SW480 (cell line): ENCODE data around the gene ZNF331.
A peak's percentile ranks its signal among the peaks of the same experiment; 100 is the strongest.
"Not testable (repeated sequence)": the region's sequence is repeated elsewhere in the genome, so short reads cannot be mapped to it uniquely, and the experiment has no call there.

Experiments
- DNase-seq: peaks from one replicate; pipeline ENCODE4 v3.0.0-alpha.2; 2016; ENCODE audit warnings: low spot score

Gene ZNF331

DNA sequence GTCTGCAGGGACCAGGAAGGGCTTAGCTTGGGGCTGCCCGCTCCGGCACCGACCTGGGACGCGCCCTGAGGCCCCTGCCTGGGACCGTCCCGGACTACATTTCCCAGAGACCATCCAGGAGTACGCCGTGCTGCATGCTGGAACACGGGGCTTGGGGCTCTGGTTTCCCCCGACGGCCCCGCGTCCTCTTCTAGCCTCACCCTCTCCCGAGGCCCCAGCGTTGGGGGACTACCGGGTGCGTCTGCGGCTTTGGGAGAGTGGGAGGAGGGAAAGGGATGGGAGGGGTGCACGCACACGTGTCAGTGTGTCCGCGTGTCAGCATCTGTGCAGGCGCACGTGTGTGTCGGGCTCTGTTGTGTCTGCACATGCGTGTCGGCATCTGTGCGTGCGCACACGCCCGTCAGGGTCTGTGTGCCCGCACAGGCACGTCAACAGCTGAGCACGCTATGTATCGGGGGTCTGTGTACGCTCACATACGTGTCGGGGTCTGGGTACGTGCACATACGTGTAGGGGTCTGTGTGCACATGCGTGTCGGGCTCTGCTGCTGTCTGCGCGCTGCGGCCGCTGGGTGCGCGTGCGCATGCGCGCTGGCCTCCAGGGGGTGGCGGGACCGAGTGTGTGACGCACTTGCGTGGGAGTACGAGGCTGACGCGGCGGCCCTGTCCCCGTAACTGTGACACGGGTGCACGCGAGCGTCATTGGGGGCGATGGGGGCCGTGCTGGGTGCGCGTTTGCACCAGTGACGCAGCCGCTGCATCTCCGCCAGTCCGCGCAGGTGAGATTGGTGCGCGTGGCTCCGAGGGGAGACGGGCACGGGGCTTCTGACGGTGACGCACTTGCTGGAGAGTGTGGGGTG, at the start of gene ZNF331:
Gene ZNF331 (plus strand): TSS at position 625 of the 857 bp plus-strand sequence. CDS start 31,232 bp downstream, outside the sequence.
- DNase-seq = no peak

GRCh38 chr19:53492153-53492552, 45.8 kb upstream of the ZNF331 start:
- no peak for DNase-seq

- not testable (repeated sequence) for DNase-seq
Observed at GRCh38 chr19:53497311-53498023, 40.5 kb upstream of the ZNF331 start.

DNA sequence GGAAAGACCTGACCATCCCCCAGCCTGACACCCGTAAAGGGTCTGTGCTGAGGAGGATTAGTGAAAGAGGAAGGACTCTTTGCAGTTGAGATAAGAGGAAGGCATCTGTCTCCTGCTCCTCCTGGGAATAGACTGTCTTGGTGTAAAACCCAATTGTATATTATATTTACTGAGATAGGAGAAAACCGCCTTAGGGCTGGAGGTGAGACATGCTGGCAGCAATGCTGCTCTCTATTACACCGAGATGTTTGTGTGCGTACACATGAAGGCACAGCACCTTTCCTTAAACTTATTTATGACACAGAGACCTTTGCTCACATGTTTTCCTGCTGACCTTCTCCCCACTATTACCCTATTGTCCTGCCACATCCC, 39.9 kb upstream of the ZNF331 start:
- DNase-seq = not testable (repeated sequence)

- not testable (repeated sequence) for DNase-seq
Observed at GRCh38 chr19:53503151-53503550, 34.8 kb upstream of the ZNF331 start.

DNA sequence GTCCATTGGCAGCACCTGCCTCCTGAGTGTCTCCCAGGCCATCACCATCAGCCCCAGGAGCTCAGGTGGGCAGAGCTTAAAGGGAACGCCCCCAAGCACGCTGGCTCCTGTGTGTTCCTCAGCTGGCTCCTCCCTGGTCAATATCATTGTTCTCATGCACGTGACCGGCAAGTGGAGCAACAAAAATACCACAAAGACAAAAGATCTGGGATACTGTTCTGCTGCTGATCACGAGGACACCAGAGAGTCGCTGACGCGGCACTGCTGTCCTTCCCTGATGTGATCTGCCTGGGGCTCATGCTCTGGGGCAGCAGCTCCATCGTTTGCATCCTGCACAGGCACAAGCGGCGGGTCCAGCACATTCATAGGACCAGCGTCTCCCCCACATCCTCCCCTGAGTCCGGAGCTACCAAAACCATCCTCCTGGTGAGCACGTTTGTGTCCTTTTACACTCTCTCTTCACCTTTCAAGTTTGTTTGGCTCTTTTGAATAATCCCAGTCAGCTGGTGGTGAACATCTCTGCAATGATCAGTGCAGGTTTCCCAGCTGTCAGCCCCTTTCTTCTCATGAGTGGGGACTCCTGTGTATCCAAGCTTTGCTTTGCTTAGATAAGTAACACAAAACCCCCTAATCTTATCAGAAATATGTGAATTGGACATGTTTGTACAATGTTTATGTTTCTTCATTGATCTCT, 34.1 kb upstream of the ZNF331 start:
- DNase-seq = not testable (repeated sequence)

DNA sequence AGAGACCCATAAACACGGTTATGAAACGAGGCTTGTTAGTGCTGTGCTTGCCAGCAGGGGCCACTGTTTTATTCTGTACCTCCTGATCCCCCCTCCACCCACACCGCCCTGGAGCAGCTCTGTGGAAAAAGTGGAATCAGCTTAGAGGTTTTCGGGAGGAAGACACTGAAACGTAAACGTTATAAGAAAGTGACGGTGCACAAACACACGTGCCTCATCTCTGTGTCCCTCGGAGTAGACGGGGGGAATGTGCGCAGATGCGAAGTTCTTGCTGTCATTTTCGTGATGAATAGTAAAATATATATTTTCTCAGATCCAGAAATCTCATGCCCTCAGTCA, 33.6 kb upstream of the ZNF331 start:
- DNase-seq = not testable (repeated sequence)

DNA sequence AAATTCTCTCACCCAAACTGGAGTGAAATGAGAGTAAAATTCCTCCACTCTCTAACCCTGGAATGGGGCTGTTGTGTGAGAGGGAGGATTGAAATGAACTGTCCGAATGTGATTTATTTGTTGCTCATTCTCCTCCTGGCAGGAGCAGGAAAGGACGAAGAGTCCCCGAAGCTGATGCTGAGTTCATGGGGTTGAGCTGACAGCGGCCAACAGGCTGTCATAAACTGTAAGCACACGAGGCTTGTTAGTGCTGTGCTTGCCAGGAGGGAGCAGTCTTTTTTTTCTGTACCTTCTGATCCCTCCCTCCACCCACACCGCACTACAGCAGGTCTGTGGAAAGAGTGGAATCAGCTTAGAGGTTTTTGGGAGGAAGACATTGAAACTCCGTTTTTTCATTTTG, 33.1 kb upstream of the ZNF331 start:
- DNase-seq = no peak

- no peak for DNase-seq
Observed at GRCh38 chr19:53506728-53507127, 31.2 kb upstream of the ZNF331 start.

GRCh38 chr19:53507523-53508442, 30.2 kb upstream of the ZNF331 start:
- no peak for DNase-seq

DNA sequence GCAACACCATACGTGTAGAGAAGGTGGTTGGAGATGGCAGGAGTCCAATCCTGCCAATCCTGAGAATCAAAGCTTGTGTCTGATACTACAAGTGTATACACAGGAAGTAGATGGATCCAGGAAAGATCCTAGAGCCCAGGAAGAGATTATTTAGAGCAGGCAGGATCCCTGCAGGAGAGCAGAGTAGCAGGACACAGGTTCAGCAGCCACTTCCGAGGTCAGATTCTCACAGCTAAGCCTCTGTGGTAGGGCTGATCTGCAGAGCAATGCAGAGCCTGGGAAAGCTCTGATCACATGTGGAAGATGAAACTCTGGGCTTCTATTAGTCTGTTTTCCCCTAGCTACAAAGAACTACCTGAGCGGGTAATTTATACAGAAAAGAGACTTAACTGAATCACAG, 28.5 kb upstream of the ZNF331 start:
- DNase-seq = no peak

DNA sequence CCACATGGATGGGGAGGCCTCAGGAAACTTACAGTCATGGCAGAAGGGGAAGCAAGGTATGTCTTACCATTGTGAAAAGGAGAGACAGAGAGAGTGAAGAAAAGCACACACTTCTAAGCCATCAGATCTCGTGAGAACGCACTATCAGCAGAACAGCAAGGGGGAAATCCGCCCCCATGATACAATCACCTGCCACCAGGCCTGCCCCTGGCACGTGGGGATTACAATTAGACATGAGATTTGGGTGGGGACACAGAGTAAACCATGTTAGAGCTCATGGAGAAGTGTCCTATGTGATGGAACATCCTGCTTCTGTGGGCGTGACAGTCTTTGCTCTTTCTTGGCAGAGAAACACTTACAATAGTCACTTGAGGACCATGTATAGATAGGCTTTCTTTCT, 28.1 kb upstream of the ZNF331 start:
- no peak for DNase-seq

GRCh38 chr19:53511357-53511756, 26.6 kb upstream of the ZNF331 start:
- DNase-seq = no peak

DNA sequence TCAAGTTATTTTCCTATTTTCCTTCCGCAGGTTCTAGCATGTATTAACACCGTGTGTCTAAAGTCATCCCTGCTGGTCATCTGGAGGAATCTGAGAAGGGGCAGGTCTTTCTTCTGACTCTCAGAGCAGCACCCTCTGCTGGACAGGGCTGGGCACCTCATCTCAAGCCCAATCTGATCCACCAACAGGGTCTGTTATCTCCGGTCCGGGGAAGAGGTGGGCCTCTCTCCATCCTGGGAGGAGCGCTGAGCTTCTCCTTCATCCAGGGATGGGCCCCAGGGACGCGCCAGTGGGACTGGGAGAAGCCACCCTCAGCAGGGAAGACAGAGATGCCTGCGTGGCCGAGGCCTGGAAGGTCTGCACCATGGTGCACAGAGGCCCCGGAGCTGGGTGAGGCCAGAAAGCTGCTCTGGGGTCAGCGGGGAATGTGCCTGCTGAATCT, 26.0 kb upstream of the ZNF331 start:
- peak; percentile 48 for DNase-seq

DNA sequence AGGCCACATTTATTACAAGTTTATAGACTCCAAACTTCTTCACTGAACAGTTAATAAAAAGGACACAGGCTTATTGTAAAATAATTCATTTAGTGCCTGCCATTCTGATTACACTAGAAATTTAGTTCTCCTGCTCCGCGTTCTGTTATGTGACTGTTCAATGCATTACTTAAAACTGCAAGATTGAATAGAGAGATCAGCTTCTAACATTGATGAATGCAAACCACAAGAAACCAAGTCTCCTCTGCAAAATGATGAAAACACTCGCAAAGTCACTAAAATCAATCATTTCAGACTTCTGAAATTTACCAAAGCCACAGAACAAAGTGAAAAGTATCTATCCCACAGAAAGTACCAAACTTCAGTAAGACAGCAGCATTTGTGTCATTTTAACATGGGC, 22.9 kb upstream of the ZNF331 start:
- not testable (repeated sequence) for DNase-seq

GRCh38 chr19:53517114-53517741, 20.7 kb upstream of the ZNF331 start:
- no peak for DNase-seq

GRCh38 chr19:53518121-53518520, 19.8 kb upstream of the ZNF331 start:
- DNase-seq = no peak

GRCh38 chr19:53518716-53519115, 19.2 kb upstream of the ZNF331 start:
- DNase-seq = no peak

- DNase-seq = no peak
Observed at GRCh38 chr19:53519446-53519845, 18.5 kb upstream of the ZNF331 start.

DNA sequence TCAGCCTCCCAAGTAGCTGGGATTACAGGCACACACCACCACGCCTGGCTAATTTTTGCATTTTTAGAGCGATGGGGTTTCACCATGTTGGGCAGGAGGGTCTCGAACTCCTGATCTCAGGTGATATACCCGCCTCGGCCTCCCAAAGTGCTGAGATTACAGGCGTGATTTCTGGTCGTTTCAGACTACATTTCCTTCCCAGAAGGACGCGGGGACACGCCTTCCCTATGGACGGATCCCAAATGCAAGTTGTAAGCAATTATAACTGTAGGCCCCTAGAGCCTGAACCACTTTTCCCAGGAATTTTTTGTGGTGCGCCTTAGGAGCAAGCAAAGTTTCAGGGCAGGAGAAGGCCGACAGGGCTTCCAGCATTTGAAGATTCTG, 17.8 kb upstream of the ZNF331 start:
- DNase-seq = no peak
